ENCODE results near the gene HSPBP1.

The HSPBP1 gene

GRCh38 chr19:55304980-55305379, 25.1 kb upstream of the HSPBP1 start:
- DNase-seq (ENCODE audit: low read depth), result no peak

GRCh38 chr19:55304279-55304978, 24.5 kb upstream of the HSPBP1 start:
- DNase-seq (ENCODE audit: low read depth), result no peak

DNA sequence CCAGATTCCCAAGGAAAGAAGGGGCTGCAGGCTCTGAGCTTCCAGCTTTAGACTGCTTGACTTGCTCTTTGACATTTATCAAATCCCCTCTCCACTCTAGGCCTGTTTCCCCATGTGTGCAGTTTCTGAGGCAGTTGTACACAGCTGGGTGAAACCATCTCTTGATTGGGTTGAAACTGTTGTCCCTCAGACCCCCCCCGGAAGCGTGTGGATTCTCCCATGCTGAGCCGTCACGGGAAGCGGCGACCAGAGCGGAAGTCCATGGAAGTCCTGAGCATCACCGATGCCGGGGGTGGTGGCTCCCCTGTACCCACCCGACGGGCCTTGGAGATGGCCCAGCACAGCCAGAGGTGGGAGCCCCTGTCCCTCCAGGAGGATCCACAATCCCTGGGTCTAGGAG, 23.6 kb upstream of the HSPBP1 start:
- no peak for DNase-seq (ENCODE audit: low read depth)

DNA sequence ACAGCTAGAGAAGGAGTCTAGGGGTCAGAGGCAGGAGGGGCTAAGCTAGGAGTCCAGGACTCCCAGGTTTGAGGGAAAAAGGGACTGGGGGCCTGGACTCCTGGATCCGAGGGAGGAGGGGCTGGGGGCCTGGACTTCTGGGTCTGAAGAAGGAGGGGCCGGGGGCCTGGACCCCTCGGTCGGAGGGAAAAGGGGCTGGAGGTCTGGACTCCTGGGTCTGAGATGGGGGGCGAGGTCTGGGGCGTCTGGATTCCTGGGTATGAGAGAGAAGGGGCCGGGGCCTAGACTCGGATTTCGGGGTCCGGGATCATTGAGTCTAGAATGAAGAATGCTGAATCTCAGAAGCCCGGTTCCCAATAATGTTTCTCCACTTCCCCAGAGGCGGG, 22.4 kb upstream of the HSPBP1 start:
- DNase-seq (ENCODE audit: low read depth), result no peak

DNA sequence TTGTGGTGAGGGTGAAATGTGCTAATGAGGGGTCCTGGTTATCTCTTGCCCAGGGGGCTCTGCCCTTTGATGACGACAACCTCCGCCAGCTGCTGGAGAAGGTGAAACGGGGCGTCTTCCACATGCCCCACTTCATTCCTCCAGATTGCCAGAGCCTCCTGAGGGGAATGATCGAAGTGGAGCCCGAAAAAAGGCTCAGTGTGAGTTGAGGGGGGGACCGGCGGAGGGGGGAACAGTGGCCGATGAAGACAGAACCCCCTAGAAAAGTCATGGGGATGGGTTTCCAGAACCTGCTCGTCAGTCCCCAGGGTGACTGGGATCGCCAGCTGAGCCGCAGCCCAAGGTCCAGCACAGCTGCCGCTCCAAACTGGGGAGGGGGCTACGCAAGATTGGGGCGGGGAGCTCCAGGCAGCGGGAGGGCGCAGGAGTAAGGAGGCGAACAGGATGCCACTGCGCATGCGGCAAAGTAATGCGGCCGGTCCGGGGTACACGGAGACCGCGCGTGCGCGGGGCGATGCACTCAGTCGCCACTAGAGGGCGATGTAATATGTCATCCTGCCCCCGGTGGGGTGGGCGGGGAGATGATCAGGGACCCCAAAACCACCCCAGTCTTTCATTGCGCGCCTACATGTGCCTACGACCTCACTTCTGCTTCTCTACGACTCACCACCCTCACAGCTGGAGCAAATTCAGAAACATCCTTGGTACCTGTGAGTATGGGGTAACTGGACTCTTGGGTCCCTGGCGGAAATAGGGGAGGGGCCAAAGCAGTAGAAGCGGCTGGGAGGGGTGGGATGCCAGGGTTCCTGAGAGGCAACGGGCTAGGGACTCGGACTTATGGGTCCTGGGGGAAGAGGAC, 21.8 kb upstream of the HSPBP1 start:
- DNase-seq (ENCODE audit: low read depth), result peak; percentile 96

- DNase-seq (ENCODE audit: low read depth), result no peak
These were observed 21.1 kb upstream of the HSPBP1 start for GRCh38 chr19:55300886-55301458.

DNA sequence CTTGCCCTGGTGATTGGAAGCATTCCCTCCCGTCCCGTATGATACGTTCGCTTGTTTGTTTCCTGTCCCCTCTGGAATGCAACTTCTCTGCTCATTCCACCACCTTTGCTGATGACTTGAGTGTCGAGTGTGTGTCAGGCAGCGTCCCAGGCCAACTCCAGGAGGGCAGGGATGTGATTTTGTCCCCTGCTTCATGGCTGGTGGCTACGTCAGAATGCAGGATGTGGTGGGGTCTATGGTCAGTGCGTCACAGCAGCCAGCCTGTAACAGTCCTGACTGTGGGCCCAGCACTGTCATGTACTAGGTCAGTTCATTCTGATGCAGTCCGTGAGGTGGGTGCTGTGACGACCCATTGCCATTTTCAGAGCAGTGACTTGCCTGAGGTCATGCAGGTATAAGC, 20.1 kb upstream of the HSPBP1 start:
- DNase-seq (ENCODE audit: low read depth), result no peak

GRCh38 chr19:55297267-55297666, 17.4 kb upstream of the HSPBP1 start:
- no peak for DNase-seq (ENCODE audit: low read depth)

GRCh38 chr19:55289117-55289796, 9.3 kb upstream of the HSPBP1 start:
- DNase-seq (ENCODE audit: low read depth), result no peak

DNA sequence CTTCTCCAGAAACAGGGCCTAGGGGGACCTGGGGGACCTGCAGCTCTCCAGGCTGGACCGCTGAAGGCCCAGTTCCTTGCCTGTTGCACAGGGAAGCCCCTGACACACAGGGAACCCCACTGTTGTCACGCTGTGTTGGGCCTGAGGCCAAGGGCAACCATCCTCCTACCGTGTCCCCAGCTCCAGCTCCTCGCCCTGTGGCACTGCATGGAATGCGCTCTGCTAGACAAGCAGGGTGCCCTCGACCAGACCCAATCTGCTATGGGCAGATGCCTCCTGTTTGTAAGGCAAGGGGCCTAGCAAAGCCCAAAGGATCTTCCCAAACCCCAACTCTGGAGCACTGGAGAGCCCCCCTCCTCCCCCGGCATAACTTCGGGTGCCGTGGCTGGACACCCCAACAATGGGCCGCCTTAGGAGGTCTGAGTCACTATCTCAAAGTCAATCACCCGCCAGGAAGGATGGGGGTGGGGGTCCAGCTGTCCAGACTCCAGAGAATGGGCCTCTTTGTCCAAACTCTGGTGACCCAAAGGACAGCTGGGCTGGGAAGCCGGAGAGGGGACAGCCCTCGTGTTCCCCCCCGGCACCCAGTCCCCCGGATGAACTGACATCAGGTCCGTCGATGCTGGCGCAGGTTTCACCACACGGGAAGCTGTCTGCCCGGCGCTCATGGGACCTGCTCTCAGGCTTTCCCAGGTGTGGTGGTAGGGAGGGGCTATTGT, 7.6 kb upstream of the HSPBP1 start:
- no peak for DNase-seq (ENCODE audit: low read depth)

GRCh38 chr19:55285229-55285890, 5.5 kb upstream of the HSPBP1 start:
- no peak for DNase-seq (ENCODE audit: low read depth)

DNA sequence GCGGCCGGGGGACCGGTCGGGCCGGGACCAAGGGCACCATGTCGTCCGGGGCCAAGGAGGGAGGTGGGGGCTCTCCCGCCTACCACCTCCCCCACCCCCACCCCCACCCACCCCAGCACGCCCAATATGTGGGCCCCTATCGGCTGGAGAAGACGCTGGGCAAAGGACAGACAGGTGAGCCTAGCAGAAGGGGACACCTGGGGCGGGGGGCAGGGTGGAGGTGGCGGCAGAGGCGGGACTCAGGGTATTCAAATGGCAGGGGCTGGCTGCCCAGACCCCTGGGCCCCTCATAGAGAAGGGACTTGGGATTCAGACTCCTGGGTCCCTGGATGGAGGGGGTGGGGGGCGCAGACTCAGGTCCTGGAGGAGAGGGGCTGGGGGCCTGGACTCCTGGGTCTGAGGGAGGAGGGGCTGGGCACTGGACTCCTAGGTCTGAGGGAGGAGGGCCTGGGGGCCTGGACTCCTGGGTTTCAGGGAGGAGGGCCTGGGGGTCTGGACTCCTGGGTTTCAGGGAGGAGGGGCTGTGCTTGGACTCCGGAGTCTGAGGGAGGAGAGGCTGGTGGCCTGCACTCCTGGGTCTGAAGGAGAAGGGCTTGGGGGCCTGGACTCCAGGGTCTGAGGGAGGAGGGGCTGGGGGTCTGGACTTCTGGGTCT, 4.6 kb upstream of the HSPBP1 start:
- no peak for DNase-seq (ENCODE audit: low read depth)

DNA sequence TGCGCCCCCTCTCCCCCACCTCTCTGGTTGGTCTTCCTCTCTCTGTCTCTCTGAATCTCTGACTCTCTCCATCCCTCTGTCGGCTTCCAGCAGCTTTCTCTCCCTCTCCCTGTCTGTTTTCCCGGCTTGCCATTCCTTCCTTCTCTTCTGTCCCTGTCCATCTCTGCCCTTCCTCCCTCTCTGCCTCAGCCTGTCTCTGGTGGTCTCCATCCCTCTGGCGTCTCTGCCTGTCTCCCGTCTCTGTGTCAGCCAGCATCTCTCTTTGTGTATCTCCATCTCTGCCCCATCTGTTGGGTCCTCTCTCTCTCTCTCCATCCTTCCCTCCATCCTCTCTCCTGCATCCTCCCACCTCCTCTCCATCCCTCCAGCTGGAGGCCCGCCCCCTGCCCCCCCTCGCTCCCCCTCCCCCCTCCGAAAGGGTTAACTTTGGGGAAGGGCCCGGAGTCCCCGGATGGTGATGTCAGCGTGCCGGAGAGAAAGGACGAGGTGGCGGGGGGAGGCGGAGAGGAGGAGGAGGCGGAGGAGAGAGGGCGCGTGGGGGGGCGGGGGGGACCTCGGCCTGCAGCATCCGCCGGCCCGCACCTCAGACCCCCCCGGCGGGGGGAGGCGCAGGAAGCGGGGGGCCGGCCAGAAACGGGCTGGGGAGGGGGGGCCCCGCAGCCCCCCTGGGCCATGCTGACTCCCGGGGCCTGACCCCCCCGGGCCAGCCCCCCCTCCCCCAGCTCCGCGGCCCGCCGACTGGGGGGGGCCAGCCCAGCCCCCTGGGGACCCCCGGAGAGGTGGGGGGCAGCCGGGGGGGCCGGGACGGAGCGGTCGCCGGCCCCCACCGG, 3.9 kb upstream of the HSPBP1 start, which contains the start of gene BRSK1:
Gene BRSK1, plus strand, starts transcription at position 450 of the 830 bp plus-strand sequence. CDS start 446 bp downstream, outside the sequence.
- peak; percentile 14 for DNase-seq (ENCODE audit: low read depth)

- no peak for DNase-seq (ENCODE audit: low read depth)
These were observed 570 bp downstream of the HSPBP1 start for GRCh38 chr19:55279340-55279739.

DNA sequence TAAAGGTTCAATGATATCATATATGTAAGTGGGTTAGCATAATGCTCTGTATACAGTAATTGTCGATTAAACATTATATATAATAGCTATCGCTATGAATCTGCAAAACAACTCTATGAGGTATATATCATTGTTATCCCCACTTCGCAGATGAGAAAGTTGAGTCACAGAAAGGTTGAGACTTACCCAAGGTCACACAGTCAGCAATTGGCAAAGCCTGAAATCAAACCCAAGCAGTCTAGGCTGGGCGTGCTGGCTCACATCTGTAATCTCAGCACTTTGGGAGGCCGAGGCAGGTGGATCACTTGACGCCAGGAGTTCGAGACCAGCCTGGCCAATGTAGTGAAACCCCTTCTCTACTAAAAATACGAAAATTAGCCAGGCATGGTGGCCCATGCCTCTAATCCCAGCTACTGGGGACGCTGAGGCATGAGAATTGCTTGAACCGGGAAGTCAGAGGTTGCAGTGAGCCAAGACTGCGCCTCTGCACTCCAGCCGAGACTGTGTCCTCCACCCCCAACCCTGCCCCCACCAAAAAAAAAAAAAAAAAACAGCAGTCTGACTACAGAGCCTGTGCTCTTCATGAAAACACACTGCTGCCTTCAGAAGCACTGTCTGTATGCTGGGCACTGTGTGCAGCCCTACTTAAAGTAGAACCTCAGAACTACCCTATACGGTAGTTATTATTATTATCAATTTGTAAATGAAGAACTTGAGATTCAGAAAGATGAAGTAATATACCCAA, 1.3 kb downstream of the HSPBP1 start:
- no peak for DNase-seq (ENCODE audit: low read depth)

- DNase-seq (ENCODE audit: low read depth), result no peak
These were observed 2.4 kb downstream of the HSPBP1 start for GRCh38 chr19:55277494-55277893.

DNA sequence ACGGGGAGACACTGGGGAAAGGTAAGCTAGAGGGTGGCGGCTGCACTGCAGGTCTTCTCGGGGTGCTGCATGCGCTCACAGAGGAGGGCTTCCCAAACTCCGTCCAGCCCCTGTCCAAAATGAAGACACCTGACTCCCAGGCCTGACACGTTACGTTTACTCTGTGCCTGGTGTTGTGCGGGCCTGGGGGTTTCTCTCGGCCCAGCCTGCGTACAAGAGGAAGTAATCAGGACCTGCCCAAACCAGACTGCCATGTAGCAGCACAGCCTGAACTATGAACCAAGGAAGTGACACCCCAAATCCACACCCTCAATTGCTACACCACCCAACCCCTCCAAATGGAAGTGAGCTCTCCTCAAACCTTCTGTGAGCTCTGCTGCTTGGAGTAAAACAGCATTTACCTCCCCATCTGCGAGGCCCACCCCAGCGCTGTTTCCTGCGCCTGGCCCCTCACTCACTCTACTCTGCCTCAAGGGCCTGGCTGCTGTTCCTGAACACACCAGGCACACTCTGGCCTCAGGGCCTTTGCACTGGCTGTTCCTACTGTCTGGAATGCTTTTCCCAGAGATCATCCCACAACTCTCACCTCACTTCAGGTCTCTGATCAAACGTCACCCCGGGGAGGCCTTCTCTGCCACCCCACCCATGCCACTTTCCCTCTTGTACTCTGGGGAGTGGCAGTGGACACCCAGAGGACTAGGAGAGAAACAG, 3.0 kb downstream of the HSPBP1 start:
- DNase-seq (ENCODE audit: low read depth), result no peak

Measured in stimulated activated CD8-positive, alpha-beta memory T cell treated with anti-CD3 and anti-CD28 coated beads, Interleukin-12 subunit alpha, Interleukin-12 subunit beta, amount 100 ng/mL, for 1 hour (primary cell).